Left lobe of liver (tissue), 2 donors: Measurements from ENCODE around the gene C4orf50. TPM values are rescaled to one million over a fixed set of nuclear protein-coding genes. Genes with fewer than 3 reads are reported as not detected.
"Not testable (repeated sequence)": the region's sequence is repeated elsewhere in the genome, so short reads cannot be mapped to it uniquely, and the experiment has no call there.

Experiments used
- ATAC-seq: fragments of 200-7000 bp; cut with Tn5 transposase; one replicate; pipeline ENCODE4 v1.9.1; 2020; ENCODE audit warnings: mild to moderate bottlenecking, moderate library complexity
- DNase-seq: peaks from one replicate; pipeline ENCODE4 v3.0.0-alpha.2; 2020; ENCODE audit warnings: low spot score
- total RNA-seq: library from RNA; stranded (reverse); gene quantifications from one replicate; pipeline ENCODE4 v1.2.1, GENCODE V29; 2021
- donor health status: DM: no; HTN: no; CAD: no; lungs with moderate emphysema.
- donor health status: DM: no; HTN: yes; CAD: no.

C4orf50 gene
- total RNA-seq, 1 donor from 2014 or later: not detected

- DNase-seq (no peak), ATAC-seq (no peak)
Observed at GRCh38 chr4:5954056-5954760, 64.0 kb downstream of the C4orf50 start.

- ATAC-seq: no peak
- DNase-seq: no peak
Observed at GRCh38 chr4:5952975-5953951, 65.0 kb downstream of the C4orf50 start.

GRCh38 chr4:5952286-5952974 lies 65.8 kb downstream of the C4orf50 start:
- no peak for ATAC-seq
- no peak for DNase-seq

GRCh38 chr4:5946653-5947052 lies 71.6 kb downstream of the C4orf50 start:
- not testable (repeated sequence) for DNase-seq, ATAC-seq

- DNase-seq (no peak), ATAC-seq (no peak)
Observed at GRCh38 chr4:5945936-5946335, 72.3 kb downstream of the C4orf50 start.

GRCh38 chr4:5945171-5945570 lies 73.1 kb downstream of the C4orf50 start:
- DNase-seq (no peak), ATAC-seq (no peak)

- ATAC-seq (no peak), DNase-seq (no peak)
Observed at GRCh38 chr4:5943561-5943960, 74.7 kb downstream of the C4orf50 start.

- ATAC-seq (peak; percentile 56), DNase-seq (no peak)
Observed at GRCh38 chr4:5942947-5943346, 75.3 kb downstream of the C4orf50 start.

GRCh38 chr4:5941601-5942000 lies 76.6 kb downstream of the C4orf50 start:
- no peak for ATAC-seq
- DNase-seq: no peak

GRCh38 chr4:5940470-5941203 lies 77.6 kb downstream of the C4orf50 start:
- ATAC-seq (no peak), DNase-seq (no peak)

- ATAC-seq (no peak), DNase-seq (no peak)
Observed at GRCh38 chr4:5933996-5934831, 84.0 kb downstream of the C4orf50 start.

GRCh38 chr4:5933116-5933515 lies 85.1 kb downstream of the C4orf50 start:
- ATAC-seq (no peak), DNase-seq (no peak)

- ATAC-seq (no peak), DNase-seq (no peak)
Observed at GRCh38 chr4:5932035-5932568, 86.1 kb downstream of the C4orf50 start.

GRCh38 chr4:5931526-5931925 lies 86.7 kb downstream of the C4orf50 start:
- no peak for DNase-seq
- ATAC-seq: no peak

GRCh38 chr4:5930876-5931275 lies 87.4 kb downstream of the C4orf50 start:
- DNase-seq (no peak), ATAC-seq (no peak)

- no peak for DNase-seq
Observed at GRCh38 chr4:5930456-5930855, 87.8 kb downstream of the C4orf50 start.

GRCh38 chr4:5928844-5929420 lies 89.3 kb downstream of the C4orf50 start:
- DNase-seq: no peak
- no peak for ATAC-seq

More at GRCh38 chr4:5930456-5930855, 87.8 kb downstream of the C4orf50 start:
- ATAC-seq: no peak

- no peak for ATAC-seq
- no peak for DNase-seq
Observed at GRCh38 chr4:5928274-5928673, 90.0 kb downstream of the C4orf50 start.

GRCh38 chr4:5927747-5928146 lies 90.5 kb downstream of the C4orf50 start:
- ATAC-seq (no peak), DNase-seq (no peak)
